Measurements from ENCODE around the gene CDH26. TPM values are rescaled to one million over a fixed set of nuclear protein-coding genes. Genes with fewer than 3 reads are reported as not detected.
A peak's percentile ranks its signal among the peaks of the same experiment; 100 is the strongest.
"Not testable (repeated sequence)": the region's sequence is repeated elsewhere in the genome, so short reads cannot be mapped to it uniquely, and the experiment has no call there.

Gene CDH26
- total RNA-seq, 1 donor from 2014 or later = 6.9 TPM

DNA sequence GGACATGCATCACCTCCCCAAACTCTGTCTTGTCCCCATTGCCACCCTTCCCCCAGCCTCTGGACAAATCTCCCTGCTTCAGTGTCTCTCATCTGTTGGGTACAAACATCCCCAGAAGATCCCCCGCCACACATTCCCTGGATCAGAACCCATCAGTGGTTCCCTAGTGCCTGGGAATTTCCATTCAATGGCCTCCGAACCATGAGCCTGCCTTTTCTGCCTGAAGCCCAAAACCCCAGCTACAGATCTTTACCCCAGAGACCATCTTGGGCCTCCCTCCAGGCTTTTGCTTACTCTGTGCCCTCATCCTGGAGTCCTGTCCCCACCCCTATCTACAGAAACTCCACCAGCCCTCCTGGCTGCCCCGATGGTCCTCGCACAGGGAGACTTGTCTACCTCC, 78.1 kb downstream of the CDH26 start:
- no peak for DNase-seq (ENCODE audit: extremely low spot score, unreplicated experiment)
- Mint-ChIP-seq H3K27ac (no peak overlapping the region), H3K4me1 (ENCODE audit: unreplicated experiment) (peaks cover 17% of the 10 kb centered on the region), H3K9me3 (no peaks in the 10 kb centered on the region), H3K27me3 (peaks cover 18% of the 10 kb centered on the region), H3K36me3 (no peaks in the 10 kb centered on the region), H3K4me3 (no peak overlapping the region)
- TF ChIP-seq CTCF (conservative IDR thresholded peaks at IDR 0.05) = no peak

GRCh38 chr20:60036746-60037499, 78.7 kb downstream of the CDH26 start:
- H3K27ac Mint-ChIP-seq = no peak overlapping the region
- DNase-seq (ENCODE audit: extremely low spot score, unreplicated experiment) = no peak

GRCh38 chr20:60038400-60039008, 80.3 kb downstream of the CDH26 start:
- H3K27me3 Mint-ChIP-seq = peaks cover 18% of the 10 kb centered on the region
- H3K4me3 Mint-ChIP-seq = no peak overlapping the region
- H3K36me3 Mint-ChIP-seq = no peaks in the 10 kb centered on the region
- no peak for DNase-seq (ENCODE audit: extremely low spot score, unreplicated experiment)
- H3K4me1 Mint-ChIP-seq (ENCODE audit: unreplicated experiment) = peaks cover 17% of the 10 kb centered on the region
- no peak overlapping the region for H3K27ac Mint-ChIP-seq
- peaks cover 1% of the 10 kb centered on the region for H3K9me3 Mint-ChIP-seq
- no peak for TF ChIP-seq CTCF (conservative IDR thresholded peaks at IDR 0.05)

More at GRCh38 chr20:60036746-60037499, 78.7 kb downstream of the CDH26 start:
- Mint-ChIP-seq H3K4me3 (no peak overlapping the region), H3K9me3 (no peaks in the 10 kb centered on the region), H3K27me3 (peaks cover 18% of the 10 kb centered on the region), H3K36me3 (no peaks in the 10 kb centered on the region), H3K4me1 (ENCODE audit: unreplicated experiment) (peaks cover 17% of the 10 kb centered on the region)
- TF ChIP-seq CTCF (conservative IDR thresholded peaks at IDR 0.05) = peak; percentile 30

DNA sequence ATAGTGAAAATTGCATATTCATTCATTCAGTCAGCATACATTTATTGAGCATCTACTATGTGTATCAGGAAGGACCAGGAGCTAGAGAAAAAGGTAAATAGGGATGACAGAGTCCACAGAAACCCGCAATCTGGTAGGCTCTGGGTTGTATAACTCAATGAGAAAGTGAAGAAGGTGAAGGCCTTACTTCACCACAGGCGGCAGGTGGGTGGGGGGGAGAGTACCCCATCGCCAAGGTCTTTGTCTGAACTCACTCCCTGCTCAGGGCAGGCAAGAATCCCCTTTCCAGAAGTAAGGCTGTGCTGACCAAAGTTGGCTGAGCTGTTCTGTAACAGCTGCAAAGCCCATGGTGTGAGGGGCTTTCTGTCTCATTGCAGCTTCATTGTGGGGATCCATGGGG, 81.3 kb downstream of the CDH26 start:
- DNase-seq (ENCODE audit: extremely low spot score, unreplicated experiment) = no peak
- H3K27ac Mint-ChIP-seq = no peak overlapping the region
- peaks cover 17% of the 10 kb centered on the region for H3K4me1 Mint-ChIP-seq (ENCODE audit: unreplicated experiment)
- no peak for TF ChIP-seq CTCF (conservative IDR thresholded peaks at IDR 0.05)
- H3K36me3 Mint-ChIP-seq = no peaks in the 10 kb centered on the region
- H3K27me3 Mint-ChIP-seq = peaks cover 18% of the 10 kb centered on the region
- no peak overlapping the region for H3K4me3 Mint-ChIP-seq
- peaks cover 7% of the 10 kb centered on the region for H3K9me3 Mint-ChIP-seq

DNA sequence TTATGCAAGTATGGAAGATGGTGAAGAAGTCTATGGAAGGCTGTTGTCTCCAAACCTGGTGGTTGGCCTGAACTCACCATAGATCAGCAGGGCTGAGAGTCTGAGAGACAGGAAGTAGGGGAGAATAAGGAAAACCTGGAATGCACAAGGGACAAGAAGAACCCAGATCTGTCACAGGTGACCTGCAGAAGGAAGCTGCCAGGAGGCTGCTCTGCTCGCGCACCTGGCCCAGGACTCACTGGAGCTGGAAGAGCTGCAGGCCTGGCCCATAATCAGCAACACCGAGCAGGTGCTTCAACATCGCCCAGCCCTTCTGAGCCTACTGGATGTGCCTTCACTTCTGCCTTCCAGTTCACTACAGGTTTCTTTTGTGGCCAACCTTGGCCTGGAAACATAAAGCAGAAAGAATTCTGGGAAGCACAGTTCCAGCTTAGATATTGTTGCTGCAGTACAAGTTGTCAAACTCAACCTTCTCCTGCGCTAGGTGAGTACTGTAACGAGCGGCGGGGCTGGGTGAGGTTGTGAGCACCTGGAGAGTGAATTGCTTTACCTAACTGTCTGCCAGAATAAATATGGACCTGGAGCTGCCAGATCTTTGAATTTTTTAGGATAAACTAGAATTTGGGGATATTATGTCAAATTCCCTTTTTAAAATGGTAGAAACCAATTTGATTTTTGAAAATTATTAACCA, 82.4 kb downstream of the CDH26 start:
- H3K27ac Mint-ChIP-seq = peak overlapping the region; percentile 91
- DNase-seq (ENCODE audit: extremely low spot score, unreplicated experiment) = no peak
- H3K4me3 Mint-ChIP-seq = no peak overlapping the region
- H3K9me3 Mint-ChIP-seq = peaks cover 7% of the 10 kb centered on the region
- TF ChIP-seq CTCF (conservative IDR thresholded peaks at IDR 0.05) = no peak
- H3K36me3 Mint-ChIP-seq = no peaks in the 10 kb centered on the region
- H3K4me1 Mint-ChIP-seq (ENCODE audit: unreplicated experiment) = peaks cover 20% of the 10 kb centered on the region
- peaks cover 18% of the 10 kb centered on the region for H3K27me3 Mint-ChIP-seq

DNA sequence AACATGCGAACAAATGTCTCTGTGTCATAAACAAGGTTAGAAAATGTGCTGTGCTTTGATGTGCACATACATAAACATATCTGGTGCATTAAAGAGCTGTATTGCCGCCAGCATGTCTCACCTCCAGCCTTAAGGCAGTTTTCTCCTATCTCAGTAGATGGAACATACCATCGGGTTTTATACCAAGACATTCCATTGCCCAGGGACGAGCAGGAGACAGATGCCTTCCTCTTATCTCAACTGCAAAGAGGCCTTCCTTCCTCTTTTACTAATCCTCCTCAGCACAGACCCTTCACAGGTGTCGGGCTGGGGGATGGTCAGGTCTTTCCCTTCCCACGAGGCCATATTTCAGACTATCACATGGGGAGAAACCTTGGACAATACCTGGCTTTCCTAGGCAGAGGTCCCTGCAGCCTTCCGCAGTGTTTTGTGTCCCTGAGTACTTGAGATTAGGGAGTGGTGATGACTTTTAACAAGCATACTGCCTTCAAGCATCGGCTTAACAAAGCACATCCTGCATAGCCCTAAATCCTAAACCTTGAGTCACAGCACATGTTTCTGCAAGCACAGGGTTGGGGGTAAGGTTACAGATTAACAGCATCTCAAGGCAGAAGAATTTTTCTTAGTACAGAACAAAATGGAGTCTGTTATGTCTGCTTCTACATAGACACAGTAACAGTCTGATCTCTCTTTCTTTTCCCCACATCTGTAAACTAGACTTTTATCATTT, 83.4 kb downstream of the CDH26 start:
- peaks cover 13% of the 10 kb centered on the region for H3K27me3 Mint-ChIP-seq
- H3K4me1 Mint-ChIP-seq (ENCODE audit: unreplicated experiment) = peaks cover 25% of the 10 kb centered on the region
- not testable (repeated sequence) for H3K9me3 Mint-ChIP-seq; H3K4me3 Mint-ChIP-seq; H3K36me3 Mint-ChIP-seq; DNase-seq (ENCODE audit: extremely low spot score, unreplicated experiment)
- H3K27ac Mint-ChIP-seq = peak overlapping the region; percentile 91
